SJCRH30 (cell line): ENCODE results near the gene ZNF831. TPM values are rescaled to one million over a fixed set of nuclear protein-coding genes. Genes with fewer than 3 reads are reported as not detected.

ENCODE experiments used
- DNase-seq, 2 experiments: peaks; one replicate each; pipeline ENCODE4 v3.0.0-alpha.2; 2015 to 2020
- H3K27ac ChIP-seq: fragments of 250-450 bp; sonication (Bioruptor Pico); 2 replicates; pipeline ENCODE4 v1.5.1; 2020; ENCODE audit warnings: mild to moderate bottlenecking, moderate library complexity
- H3K27me3 ChIP-seq: fragments of 250-450 bp; sonication (Bioruptor Pico); 2 replicates; pipeline ENCODE4 v1.5.1; 2020; ENCODE audit warnings: mild to moderate bottlenecking, moderate library complexity
- H3K36me3 ChIP-seq: fragments of 250-450 bp; sonication (Bioruptor Pico); 2 replicates; pipeline ENCODE4 v1.5.1; 2020; ENCODE audit warnings: mild to moderate bottlenecking, moderate library complexity
- H3K4me1 ChIP-seq: fragments of 250-450 bp; sonication (Bioruptor Pico); 2 replicates; pipeline ENCODE4 v1.5.1; 2020; ENCODE audit warnings: mild to moderate bottlenecking, moderate library complexity
- H3K4me3 ChIP-seq: fragments of 250-450 bp; sonication (Bioruptor Pico); 2 replicates; pipeline ENCODE4 v1.5.1; 2020; ENCODE audit warnings: mild to moderate bottlenecking, moderate library complexity
- H3K9me3 ChIP-seq: fragments of 250-450 bp; sonication (Bioruptor Pico); replicated peaks from 2 replicates; pipeline ENCODE4 v1.5.1; 2020; ENCODE audit warnings: mild to moderate bottlenecking, moderate library complexity
- total RNA-seq: library from RNA; depleted of rRNA; stranded (reverse); fragments of >200 nt; shearing (Covaris generic); gene quantifications from 2 replicates; pipeline ENCODE4 v1.2.3, GENCODE V29; 2014

ZNF831 gene
- total RNA-seq, 1 experiment from 2014 or later: 0.59 TPM

DNA sequence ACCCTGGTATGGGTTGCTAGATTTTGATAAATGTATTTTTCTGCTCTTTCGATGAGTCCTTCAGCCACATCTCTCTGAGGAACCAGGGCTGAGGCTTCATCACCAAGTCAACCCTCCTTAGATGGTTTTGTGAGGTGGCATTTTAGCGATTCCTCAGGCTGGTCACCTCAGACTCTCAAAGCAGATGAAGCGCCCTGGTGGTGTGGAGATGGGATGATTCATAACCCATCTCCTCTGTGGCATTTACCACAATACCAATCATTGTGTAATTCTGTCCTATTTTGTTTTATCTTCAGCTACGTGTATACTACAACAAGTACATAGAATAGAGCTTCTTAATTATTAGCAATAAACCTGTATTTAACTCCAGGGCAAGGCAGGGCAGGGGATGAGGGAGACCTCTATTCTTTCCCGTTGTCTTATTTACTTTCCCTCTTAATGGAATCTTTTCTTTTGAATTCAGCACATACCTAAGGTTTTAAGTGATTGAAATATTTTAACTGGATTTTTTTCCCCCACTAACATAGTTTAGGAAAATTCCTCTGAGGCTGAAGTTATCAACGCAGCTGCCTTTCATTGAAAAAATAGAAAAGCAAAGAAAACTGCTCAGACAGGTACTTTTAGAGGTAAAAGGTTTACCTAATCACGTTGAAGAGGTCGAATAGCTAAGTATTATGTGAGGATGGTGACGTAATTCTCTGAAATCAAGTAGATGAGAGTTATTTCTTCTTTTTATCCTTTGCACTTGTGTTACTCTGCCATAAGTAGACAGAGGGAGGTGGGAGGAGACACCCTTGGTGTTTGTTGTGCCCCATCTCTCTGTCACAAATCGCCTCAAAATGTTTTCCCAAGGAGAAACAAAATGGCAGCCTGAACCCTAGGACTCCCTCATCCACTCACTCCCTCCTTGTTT, 79.3 kb downstream of the ZNF831 start:
- H3K9me3 ChIP-seq: no peaks in the 10 kb centered on the region; the same call in 1 of the 2 replicates
- no peak overlapping the region for H3K4me3 ChIP-seq
- no peak for DNase-seq
- no peaks in the 10 kb centered on the region for H3K27me3 ChIP-seq
- H3K27ac ChIP-seq: no peak overlapping the region
- peaks cover 6% of the 10 kb centered on the region for H3K4me1 ChIP-seq
- no peaks in the 10 kb centered on the region for H3K36me3 ChIP-seq

DNA sequence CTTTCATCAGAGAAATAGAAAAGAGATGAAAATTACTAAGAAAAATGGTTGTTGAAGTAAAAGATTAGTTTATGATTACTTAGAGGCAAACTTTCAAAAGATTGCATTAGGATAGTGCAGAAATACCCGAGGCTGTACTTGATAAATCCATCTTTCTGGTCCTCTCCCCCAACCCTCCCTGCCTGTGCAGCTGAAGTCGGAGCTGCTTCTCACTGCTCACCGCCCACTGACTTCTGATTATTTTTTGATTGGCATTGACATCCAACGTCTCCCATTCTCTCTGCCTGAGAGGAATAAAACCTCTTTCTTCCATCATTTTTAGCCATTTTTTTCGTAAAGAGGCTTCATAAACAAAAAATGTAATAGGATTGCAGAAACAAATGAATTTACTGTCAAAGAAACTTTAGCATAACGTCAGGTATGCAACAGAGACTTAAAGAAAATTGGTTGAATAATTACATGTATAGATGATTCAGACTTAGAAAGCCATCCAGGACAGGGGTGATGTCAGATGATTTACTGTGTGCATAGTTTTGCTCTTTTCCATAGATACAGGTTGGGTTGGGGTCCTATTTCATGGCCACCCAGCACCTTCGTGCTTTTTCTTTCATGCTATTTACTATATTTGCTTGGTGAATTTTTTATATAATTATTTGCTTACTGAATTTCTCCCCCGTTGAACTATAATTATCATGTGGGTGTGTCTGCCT, 83.2 kb downstream of the ZNF831 start:
- Histone ChIP-seq H3K27ac (no peak overlapping the region), H3K4me3 (no peak overlapping the region), H3K4me1 (peaks cover 12% of the 10 kb centered on the region), H3K9me3 (peaks cover 1% of the 10 kb centered on the region), H3K36me3 (no peaks in the 10 kb centered on the region), H3K27me3 (no peaks in the 10 kb centered on the region)
- no peak for DNase-seq

DNA sequence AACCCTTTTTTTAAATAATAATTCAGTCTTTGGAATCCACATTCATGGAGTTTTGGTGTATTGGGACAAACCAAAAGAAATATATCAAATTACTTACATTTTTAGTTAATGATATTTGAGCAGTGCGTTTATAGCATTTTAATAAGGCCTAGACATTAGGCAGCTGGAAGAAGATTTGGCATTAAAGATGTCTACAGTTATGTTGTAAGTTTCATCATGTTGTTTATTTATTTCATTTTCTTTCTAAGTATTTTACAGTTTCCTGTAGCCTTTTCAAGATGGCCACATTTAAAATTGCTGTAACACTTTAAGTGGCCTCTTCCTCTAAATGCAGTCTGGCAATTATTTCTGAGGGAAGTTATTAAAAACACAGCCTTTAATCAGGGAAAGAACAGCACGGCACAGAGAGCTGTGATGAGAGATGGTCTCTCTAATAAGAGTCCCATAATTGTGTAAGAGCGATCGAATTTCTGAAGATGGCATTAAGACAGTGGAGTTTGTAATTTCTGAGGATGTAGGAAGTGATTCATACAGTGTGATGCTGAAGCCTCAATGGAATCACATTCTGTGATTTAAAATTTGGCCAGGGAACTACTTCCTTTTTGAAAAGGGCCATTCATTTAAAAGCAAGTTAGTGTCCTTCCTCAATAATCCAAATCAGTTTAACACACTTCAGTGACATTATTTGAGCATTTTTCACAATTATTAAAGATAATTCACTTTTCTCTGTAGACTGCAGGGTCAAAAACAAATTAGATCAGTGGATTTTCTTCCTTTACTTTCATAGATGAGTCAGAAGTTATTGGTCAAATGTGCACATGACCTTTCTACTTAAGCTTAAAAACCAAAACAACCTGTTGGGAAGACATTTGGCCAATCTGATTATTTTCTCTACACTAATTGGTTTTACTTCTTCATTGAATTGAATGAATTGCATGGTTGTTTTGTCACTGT, 84.4 kb downstream of the ZNF831 start:
- Histone ChIP-seq H3K27me3 (no peaks in the 10 kb centered on the region), H3K4me3 (no peak overlapping the region), H3K27ac (no peak overlapping the region), H3K36me3 (no peaks in the 10 kb centered on the region), H3K4me1 (peaks cover 15% of the 10 kb centered on the region), H3K9me3 (peaks cover 13% of the 10 kb centered on the region)
- DNase-seq: peak in 1 of 2 experiments; percentile 44

DNA sequence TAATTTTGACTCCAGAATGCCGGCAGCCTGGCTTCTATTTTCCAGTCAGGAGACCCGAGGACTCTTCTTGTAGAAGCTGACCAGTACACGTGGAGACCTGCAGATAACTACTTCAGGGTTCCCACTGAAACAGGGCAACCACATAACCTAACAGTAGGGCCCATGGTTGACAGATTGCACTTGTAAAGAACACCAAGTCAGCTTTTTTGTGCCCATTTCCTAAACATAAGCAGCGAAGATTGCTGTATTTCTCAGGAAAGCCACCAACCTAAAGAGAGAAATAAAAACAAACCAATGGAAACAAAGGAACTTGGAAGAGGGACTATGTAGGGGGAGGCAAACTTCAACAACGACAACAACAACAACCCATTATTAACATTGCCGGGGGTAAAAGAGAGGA, 86.7 kb downstream of the ZNF831 start:
- no peaks in the 10 kb centered on the region for H3K27me3 ChIP-seq
- H3K27ac ChIP-seq: no peak overlapping the region
- H3K4me1 ChIP-seq: peaks cover 36% of the 10 kb centered on the region
- no peaks in the 10 kb centered on the region for H3K36me3 ChIP-seq
- H3K9me3 ChIP-seq: peaks cover 14% of the 10 kb centered on the region
- no peak overlapping the region for H3K4me3 ChIP-seq
- no peak for DNase-seq

DNA sequence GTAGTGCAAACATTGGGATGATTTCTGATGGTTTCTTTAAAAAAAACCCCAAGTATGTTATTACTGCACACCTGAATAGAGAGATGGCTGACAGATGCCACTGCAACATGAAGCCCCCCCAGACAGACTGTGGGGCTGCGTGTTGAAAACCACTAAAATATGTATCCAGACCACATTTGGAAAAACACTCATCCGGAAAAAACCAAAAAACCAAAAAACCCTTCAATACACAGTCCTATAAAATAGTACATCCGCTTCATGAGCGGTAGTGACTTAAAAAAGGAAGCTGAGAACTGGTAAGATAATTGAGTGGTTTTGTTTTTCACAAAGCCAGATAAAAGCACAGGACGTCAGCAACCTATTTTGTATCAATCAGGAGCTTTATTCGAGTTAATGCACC, 89.7 kb downstream of the ZNF831 start:
- Histone ChIP-seq H3K36me3 (no peaks in the 10 kb centered on the region), H3K4me3 (no peak overlapping the region), H3K27ac (peak overlapping the region; percentile 43), H3K4me1 (peaks cover 37% of the 10 kb centered on the region), H3K9me3 (peaks cover 14% of the 10 kb centered on the region), H3K27me3 (no peaks in the 10 kb centered on the region)
- no peak for DNase-seq

DNA sequence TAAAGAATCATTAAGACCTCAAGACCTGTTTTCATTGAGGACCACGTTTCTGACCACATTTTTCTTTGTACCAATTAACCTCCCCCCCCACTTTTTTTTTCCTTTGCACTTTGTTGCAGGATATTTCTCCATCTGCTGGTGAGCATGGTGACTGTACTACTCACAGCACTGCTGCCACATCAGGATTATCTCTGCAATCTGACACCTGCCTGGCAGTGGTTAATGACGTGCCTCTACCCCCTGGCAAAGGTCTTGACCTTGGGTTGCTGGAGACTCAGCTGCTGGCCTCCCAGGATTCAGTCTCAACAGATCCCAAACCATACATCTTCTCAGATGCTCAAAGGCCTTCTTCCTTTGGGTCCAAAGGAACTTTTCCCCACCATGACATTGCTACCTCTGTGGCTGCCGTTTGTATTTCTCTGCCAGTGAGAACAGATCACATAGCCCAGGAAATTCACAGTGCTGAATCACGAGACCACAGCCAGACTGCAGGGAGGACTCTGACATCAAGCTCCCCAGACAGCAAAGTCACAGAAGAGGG, 90.2 kb downstream of the ZNF831 start:
- Histone ChIP-seq H3K27me3 (no peaks in the 10 kb centered on the region), H3K4me1 (peaks cover 40% of the 10 kb centered on the region), H3K36me3 (no peaks in the 10 kb centered on the region), H3K27ac (peak overlapping the region; percentile 43), H3K4me3 (no peak overlapping the region), H3K9me3 (peaks cover 14% of the 10 kb centered on the region)
- DNase-seq: peak; percentile 91 to 96

DNA sequence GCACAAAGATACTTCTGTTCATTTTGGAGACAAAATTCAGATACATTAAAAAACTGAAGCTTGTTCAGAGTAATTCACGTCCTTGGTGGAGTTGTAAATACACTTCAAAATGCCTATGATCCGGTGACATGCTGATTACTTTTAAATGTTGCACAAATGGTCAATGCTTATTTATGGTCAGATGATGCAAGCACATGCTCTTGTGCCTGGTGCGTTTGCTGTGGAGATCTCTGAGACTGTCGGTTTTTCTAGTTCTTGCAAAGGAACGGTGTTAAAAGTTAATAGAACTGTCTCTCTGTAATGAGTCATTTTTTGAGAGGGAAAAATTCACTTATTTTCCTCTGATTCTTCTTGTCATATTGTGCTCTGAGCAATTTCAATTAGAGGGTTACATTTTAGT, 91.6 kb downstream of the ZNF831 start:
- DNase-seq: no peak
- Histone ChIP-seq H3K27me3 (no peaks in the 10 kb centered on the region), H3K4me3 (no peak overlapping the region), H3K27ac (no peak overlapping the region), H3K9me3 (peaks cover 18% of the 10 kb centered on the region), H3K4me1 (peaks cover 40% of the 10 kb centered on the region), H3K36me3 (no peaks in the 10 kb centered on the region)

DNA sequence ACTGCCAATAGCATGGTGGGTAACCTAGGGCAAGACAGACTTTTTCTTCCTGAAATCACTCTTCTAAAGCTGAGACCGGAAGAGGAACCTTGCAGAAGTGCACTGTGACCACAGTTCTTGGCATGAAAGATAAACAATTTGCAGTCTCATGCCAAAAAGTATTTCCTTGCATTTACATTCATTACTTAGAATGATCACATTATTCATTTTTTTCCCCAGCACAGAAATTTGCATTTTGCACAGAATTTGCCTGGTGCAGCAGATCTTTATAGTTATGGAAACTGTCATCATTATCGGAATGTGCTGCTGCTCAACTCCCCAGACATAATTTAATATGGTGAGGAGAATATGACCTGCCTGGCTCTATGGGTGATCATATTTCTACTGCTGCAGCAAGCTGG, 94.6 kb downstream of the ZNF831 start:
- no peaks in the 10 kb centered on the region for H3K36me3 ChIP-seq
- no peak overlapping the region for H3K27ac ChIP-seq
- H3K9me3 ChIP-seq: peaks cover 7% of the 10 kb centered on the region; the same call in 1 of the 2 replicates
- H3K4me3 ChIP-seq: no peak overlapping the region
- no peaks in the 10 kb centered on the region for H3K27me3 ChIP-seq
- peak in 1 of 2 experiments; percentile 64 for DNase-seq
- peaks cover 35% of the 10 kb centered on the region for H3K4me1 ChIP-seq

DNA sequence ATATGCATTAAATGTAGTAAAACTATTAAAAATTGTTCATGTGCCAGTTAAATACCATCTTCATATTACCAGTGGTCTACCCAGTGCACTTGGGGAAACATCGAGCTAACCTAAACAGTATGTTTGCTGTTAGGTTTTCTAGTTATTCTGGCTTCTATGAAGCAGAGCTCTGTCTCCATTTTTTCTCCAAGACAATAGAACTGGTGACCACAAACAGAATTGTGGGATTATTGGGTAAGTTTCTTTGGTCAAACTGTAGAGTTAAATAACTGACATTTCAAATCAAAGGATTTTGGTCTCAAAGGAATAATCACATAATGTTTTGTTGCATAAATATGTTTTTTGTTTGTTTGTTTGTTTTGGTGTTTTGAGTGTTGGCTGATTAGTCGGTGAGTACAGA, 96.3 kb downstream of the ZNF831 start:
- peaks cover 7% of the 10 kb centered on the region; the same call in 1 of the 2 replicates for H3K9me3 ChIP-seq
- peaks cover 18% of the 10 kb centered on the region for H3K4me1 ChIP-seq
- no peak for DNase-seq
- H3K27ac ChIP-seq: no peak overlapping the region
- no peak overlapping the region for H3K4me3 ChIP-seq
- no peaks in the 10 kb centered on the region for H3K36me3 ChIP-seq
- no peaks in the 10 kb centered on the region for H3K27me3 ChIP-seq

DNA sequence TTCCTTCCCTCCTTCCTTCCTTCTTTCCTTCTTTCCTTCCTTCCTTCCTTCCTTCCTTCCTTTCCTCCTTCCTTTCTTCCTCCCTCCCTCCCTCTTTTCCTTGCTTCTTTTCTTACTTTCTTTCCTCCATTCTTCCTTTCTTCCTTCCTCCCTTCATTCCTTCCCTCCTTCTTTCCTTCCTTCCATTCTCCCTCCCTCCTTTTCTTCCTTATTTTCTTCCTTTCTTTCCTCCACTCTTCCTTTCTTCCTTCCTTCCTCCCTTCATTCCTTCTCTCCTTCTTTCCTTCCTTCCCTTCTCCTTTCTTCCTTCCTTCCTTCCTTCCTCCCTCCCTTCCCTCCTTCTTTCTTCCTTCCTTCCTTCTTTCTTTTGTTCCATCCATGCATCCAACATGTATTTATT, 101.7 kb downstream of the ZNF831 start:
- H3K36me3 ChIP-seq: no peaks in the 10 kb centered on the region
- no peak for DNase-seq
- peaks cover 22% of the 10 kb centered on the region for H3K4me1 ChIP-seq
- H3K9me3 ChIP-seq: peaks cover 3% of the 10 kb centered on the region; the same call in 1 of the 2 replicates
- H3K27me3 ChIP-seq: no peaks in the 10 kb centered on the region
- H3K27ac ChIP-seq: no peak overlapping the region
- no peak overlapping the region for H3K4me3 ChIP-seq

DNA sequence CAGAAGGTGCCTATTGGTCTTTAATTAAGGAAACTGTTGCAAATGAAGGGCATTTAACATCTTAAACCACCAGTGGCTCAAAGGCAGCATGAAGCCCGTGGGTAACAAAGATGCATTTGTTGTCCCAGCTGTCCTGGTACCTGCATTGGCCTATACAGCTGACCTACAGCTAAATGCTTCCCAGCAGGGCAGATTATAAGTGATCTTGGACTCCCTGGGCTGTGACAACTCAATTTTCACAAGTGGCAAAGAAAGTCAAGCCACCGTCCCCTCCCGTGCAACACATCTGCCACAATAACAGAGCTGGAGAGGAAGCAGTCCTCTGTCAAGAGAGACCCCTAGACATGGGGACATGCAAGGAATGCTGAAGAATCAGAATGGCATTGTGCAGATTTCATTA, 105.2 kb downstream of the ZNF831 start:
- Histone ChIP-seq H3K27me3 (no peaks in the 10 kb centered on the region), H3K4me1 (peaks cover 22% of the 10 kb centered on the region)

DNA sequence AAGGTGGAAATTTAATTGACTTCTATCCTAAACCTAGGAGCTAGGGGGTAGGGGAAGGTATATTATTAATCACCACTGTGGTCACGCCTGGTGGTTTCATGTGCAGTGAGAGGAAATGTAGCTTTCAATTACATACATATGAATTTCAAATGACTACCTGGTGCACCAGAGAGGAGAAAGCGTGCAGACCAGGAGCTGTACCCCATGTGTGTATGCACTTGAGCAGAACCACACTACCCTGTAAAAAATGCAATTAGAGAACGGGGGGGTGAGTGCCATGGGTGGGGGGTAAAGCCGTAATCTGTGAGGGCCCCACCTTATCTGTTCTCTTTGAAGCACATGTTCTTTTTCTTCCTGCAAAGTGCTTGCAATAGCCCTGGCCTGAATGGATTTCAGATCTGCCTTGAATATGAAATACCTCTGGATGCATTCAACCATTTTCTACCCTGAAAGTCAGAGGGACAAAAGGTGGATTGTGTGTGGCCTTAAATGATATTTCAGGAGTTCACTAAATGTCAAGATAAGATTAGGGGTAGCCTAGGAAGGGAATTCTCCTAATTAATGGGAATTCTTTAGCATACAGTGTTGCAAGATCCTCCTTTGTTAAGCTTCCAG, 105.9 kb downstream of the ZNF831 start:
- Histone ChIP-seq H3K27ac (peak overlapping the region; percentile 50), H3K9me3 (no peaks in the 10 kb centered on the region; the same call in 1 of the 2 replicates), H3K27me3 (no peaks in the 10 kb centered on the region), H3K4me3 (no peak overlapping the region), H3K36me3 (no peaks in the 10 kb centered on the region), H3K4me1 (peaks cover 22% of the 10 kb centered on the region)
- peak in 1 of 2 experiments; percentile 60 for DNase-seq

More for the DNA sequence above, 105.2 kb downstream of the ZNF831 start:
- Histone ChIP-seq H3K4me3 (no peak overlapping the region), H3K27ac (peak overlapping the region; percentile 50), H3K36me3 (no peaks in the 10 kb centered on the region), H3K9me3 (no peaks in the 10 kb centered on the region; the same call in 1 of the 2 replicates)
- DNase-seq: peak; percentile 73 to 93

DNA sequence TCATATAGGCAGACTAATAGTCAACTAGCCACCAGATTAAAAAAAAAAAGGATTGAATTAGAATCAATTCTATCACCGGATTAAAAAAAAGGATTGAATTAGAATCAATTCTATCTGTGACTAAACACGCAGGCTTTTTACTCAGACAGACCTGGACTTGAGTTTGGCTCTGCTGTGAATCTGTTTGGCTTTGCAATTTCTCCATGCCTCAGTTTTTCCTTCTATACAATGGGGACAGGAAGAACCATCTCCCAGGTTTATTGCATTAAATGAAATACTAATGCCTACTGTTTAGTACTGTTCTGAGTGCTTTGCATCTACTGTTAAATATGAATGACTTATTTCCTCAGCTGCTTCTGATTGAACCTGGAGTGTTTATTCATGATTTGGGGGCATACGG, 106.8 kb downstream of the ZNF831 start:
- Histone ChIP-seq H3K4me1 (peaks cover 22% of the 10 kb centered on the region), H3K36me3 (no peaks in the 10 kb centered on the region), H3K9me3 (no peaks in the 10 kb centered on the region), H3K27ac (no peak overlapping the region), H3K4me3 (no peak overlapping the region), H3K27me3 (no peaks in the 10 kb centered on the region)
- no peak for DNase-seq
